ENCODE results near the gene CDCA8. TPM values are rescaled to one million over a fixed set of nuclear protein-coding genes. Genes with fewer than 3 reads are reported as not detected.

The CDCA8 gene
- total and polyA plus RNA-seq, 9 of the 15 experiments (the other 6 are each of a cell fraction or from before 2014, with no cell fraction given): 26.4 to 148 (median 81.8) TPM

DNA sequence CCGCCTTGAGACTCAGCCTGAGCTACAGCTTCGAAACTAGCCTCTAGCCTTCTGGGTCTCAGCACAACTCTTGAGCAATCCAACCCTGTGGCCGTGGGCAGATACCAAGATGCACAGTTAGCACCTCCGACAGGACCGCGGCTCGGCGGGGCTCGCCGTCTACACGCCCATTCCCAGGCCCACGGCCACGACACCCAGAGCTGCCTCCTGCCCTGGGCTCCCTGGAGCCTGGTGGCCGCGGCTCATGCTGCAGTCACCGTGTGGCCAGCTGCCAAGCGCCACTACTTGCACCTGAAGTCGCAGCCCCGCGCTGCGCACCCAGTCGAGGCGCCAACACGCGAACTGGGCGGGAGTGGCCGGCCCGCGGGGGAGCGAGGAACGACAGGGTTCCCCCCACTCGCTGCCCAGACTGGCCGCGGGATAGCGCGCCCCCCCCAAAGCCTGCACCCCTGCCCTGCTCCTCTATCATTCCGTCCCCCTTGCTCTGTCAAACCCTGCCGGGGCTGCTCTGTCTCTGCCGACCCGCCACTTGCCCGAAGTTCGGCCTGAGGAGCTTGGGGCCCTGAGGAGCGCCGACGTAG, 729 bp upstream of the CDCA8 start (continued):
- no peak for TF ChIP-seq CBX1 (IDR thresholded peaks at IDR 0.05; ENCODE audit: low read depth)
- peak; percentile 93 for TF ChIP-seq CEBPB (tag; IDR thresholded peaks at IDR 0.05)
- peak; percentile 99 for TF ChIP-seq NFATC3 (IDR thresholded peaks at IDR 0.05)
- no peak; the same call in 1 of the 2 replicates for TF ChIP-seq NBN (IDR thresholded peaks at IDR 0.05; ENCODE audit: low read depth)
- TF ChIP-seq, protein P1, sequence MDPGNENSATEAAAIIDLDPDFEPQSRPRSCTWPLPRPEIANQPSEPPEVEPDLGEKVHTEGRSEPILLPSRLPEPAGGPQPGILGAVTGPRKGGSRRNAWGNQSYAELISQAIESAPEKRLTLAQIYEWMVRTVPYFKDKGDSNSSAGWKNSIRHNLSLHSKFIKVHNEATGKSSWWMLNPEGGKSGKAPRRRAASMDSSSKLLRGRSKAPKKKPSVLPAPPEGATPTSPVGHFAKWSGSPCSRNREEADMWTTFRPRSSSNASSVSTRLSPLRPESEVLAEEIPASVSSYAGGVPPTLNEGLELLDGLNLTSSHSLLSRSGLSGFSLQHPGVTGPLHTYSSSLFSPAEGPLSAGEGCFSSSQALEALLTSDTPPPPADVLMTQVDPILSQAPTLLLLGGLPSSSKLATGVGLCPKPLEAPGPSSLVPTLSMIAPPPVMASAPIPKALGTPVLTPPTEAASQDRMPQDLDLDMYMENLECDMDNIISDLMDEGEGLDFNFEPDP (CRISPR knock-in tag; IDR thresholded peaks at IDR 0.05): no peak; the same call in 1 of the 2 replicates
- TF ChIP-seq SREBF1 (IDR thresholded peaks at IDR 0.05; ENCODE audit: borderline replicate concordance, low read depth, low read length): no peak
- no peak for TF ChIP-seq DMBX1 (CRISPR knock-in tag; IDR thresholded peaks at IDR 0.05; ENCODE audit: borderline replicate concordance)
- TF ChIP-seq ILF3 (IDR thresholded peaks at IDR 0.05; ENCODE audit: borderline replicate concordance): no peak
- TF ChIP-seq ZNF134 (CRISPR knock-in tag; conservative IDR thresholded peaks at IDR 0.05): no peak
- TF ChIP-seq, protein P2, sequence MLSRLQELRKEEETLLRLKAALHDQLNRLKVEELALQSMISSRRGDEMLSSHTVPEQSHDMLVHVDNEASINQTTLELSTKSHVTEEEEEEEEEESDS (CRISPR knock-in tag; IDR thresholded peaks at IDR 0.05): no peak
- TF ChIP-seq RB1 (IDR thresholded peaks at IDR 0.05; ENCODE audit: low read depth): peak; percentile 65; the same call in 1 of the 2 replicates
- TF ChIP-seq TARDBP (IDR thresholded peaks at IDR 0.05): peak; percentile 77; the same call in 1 of the 2 replicates
- TF ChIP-seq, protein P3, sequence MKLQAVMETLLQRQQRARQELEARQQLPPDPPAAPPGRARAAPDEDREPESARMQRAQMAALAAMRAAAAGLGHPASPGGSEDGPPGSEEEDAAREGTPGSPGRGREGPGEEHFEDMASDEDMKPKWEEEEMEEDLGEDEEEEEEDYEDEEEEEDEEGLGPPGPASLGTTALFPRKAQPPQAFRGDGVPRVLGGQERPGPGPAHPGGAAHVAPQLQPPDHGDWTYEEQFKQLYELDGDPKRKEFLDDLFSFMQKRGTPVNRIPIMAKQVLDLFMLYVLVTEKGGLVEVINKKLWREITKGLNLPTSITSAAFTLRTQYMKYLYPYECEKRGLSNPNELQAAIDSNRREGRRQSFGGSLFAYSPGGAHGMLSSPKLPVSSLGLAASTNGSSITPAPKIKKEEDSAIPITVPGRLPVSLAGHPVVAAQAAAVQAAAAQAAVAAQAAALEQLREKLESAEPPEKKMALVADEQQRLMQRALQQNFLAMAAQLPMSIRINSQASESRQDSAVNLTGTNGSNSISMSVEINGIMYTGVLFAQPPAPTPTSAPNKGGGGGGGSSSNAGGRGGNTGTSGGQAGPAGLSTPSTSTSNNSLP (IDR thresholded peaks at IDR 0.05; ENCODE audit: borderline replicate concordance, low read depth, low read length): no peak
- no peak; a peak in 1 of 4 replicates for TF ChIP-seq TEAD1 (CRISPR knock-in tag; IDR thresholded peaks at IDR 0.05)
- peak; percentile 37; the same call in 1 of the 2 replicates for TF ChIP-seq ZNF263 (CRISPR knock-in tag; IDR thresholded peaks at IDR 0.05; ENCODE audit: borderline replicate concordance)
- peak; percentile 39; the same call in 1 of the 2 replicates for TF ChIP-seq KLF6 (CRISPR knock-in tag; IDR thresholded peaks at IDR 0.05; ENCODE audit: borderline replicate concordance)
- TF ChIP-seq ZNF143 (CRISPR knock-in tag; IDR thresholded peaks at IDR 0.05): no peak
- TF ChIP-seq PCBP2 (IDR thresholded peaks at IDR 0.05; ENCODE audit: low read depth, low read length, poor library complexity, severe bottlenecking): no peak
- TF ChIP-seq PHB (CRISPR knock-in tag; IDR thresholded peaks at IDR 0.05): 0 out of 2 replicates have a peak, but pooled peaks have one; percentile 69
- no peak for TF ChIP-seq ZNF696 (CRISPR knock-in tag; conservative IDR thresholded peaks at IDR 0.05)
- TF ChIP-seq TGIF2 (CRISPR knock-in tag; IDR thresholded peaks at IDR 0.05): 0 out of 2 replicates have a peak, but pooled peaks have one; percentile 21
- TF ChIP-seq ARHGAP35 (IDR thresholded peaks at IDR 0.05; ENCODE audit: partially characterized antibody): no peak
- TF ChIP-seq ZKSCAN1 (IDR thresholded peaks at IDR 0.05; ENCODE audit: low read depth, low read length): no peak
- TF ChIP-seq ZNF12 (CRISPR knock-in tag; IDR thresholded peaks at IDR 0.05): peak; percentile 56
- peak; percentile 55 for TF ChIP-seq POLR2G (IDR thresholded peaks at IDR 0.05; ENCODE audit: low read depth, low read length)
- TF ChIP-seq, protein P4, sequence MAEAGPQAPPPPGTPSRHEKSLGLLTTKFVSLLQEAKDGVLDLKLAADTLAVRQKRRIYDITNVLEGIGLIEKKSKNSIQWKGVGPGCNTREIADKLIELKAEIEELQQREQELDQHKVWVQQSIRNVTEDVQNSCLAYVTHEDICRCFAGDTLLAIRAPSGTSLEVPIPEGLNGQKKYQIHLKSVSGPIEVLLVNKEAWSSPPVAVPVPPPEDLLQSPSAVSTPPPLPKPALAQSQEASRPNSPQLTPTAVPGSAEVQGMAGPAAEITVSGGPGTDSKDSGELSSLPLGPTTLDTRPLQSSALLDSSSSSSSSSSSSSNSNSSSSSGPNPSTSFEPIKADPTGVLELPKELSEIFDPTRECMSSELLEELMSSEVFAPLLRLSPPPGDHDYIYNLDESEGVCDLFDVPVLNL (CRISPR knock-in tag; IDR thresholded peaks at IDR 0.05; ENCODE audit: low read depth): peak; percentile 80; the same call in 1 of the 2 replicates

Measured in K562 (cell line).